Neural progenitor cell (in vitro differentiated cells): ENCODE data around the gene ASIC5.

Experiments
- EZH2 ChIP-seq: fragments of 200-600 bp; sonication (generic); IDR thresholded peaks from 2 replicates; pipeline ENCODE4 v1.6.1; 2017; ENCODE audit warnings: antibody characterized with exemption, mild to moderate bottlenecking, moderate library complexity
- EZH2phosphoT487 ChIP-seq: fragments of 200-600 bp; sonication (generic); IDR thresholded peaks from 2 replicates; pipeline ENCODE4 v1.6.1; 2017; ENCODE audit warnings: antibody characterized with exemption
- TF ChIP-seq, protein P1 (sequence below): fragments of 200-600 bp; sonication (generic); IDR thresholded peaks from 2 replicates; pipeline ENCODE4 v1.5.1; 2017; ENCODE audit warnings: antibody characterized with exemption, mild to moderate bottlenecking

DNA sequence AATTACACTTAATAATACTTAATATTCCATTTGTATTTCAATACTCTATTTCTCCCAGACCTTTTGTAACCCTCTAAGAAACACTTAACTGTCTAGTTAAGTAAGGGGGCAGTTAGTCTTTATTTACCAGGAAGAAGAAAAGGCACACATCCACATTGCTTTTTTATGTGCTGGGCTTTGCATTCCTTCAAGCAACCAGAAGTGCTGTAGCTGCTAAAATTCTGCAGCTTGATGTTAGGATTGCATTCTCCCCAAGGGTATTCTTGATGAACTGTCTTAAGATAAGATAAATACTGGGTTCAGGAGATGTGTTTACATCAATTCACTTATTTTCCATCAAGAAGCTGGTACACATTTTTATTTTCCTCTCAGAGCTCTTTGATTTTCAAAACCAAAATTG lies 24.0 kb downstream of the ASIC5 start:
- TF ChIP-seq, protein P1, sequence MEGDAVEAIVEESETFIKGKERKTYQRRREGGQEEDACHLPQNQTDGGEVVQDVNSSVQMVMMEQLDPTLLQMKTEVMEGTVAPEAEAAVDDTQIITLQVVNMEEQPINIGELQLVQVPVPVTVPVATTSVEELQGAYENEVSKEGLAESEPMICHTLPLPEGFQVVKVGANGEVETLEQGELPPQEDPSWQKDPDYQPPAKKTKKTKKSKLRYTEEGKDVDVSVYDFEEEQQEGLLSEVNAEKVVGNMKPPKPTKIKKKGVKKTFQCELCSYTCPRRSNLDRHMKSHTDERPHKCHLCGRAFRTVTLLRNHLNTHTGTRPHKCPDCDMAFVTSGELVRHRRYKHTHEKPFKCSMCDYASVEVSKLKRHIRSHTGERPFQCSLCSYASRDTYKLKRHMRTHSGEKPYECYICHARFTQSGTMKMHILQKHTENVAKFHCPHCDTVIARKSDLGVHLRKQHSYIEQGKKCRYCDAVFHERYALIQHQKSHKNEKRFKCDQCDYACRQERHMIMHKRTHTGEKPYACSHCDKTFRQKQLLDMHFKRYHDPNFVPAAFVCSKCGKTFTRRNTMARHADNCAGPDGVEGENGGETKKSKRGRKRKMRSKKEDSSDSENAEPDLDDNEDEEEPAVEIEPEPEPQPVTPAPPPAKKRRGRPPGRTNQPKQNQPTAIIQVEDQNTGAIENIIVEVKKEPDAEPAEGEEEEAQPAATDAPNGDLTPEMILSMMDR: no peak
- TF ChIP-seq EZH2phosphoT487: no peak
- TF ChIP-seq EZH2: no peak
